A673 (cell line): ENCODE results near the gene SMURF1.

Experiments used
- EZH2 ChIP-seq: fragments of 200-600 bp; sonication (generic); IDR thresholded peaks from 2 replicates; pipeline ENCODE4 v1.6.1; 2017; ENCODE audit warnings: borderline replicate concordance, low read depth, mild to moderate bottlenecking, mixed read lengths, antibody characterized with exemption, low read length; ENCODE audit not compliant: poor library complexity, severe bottlenecking
- TF ChIP-seq, protein P1 (sequence below): fragments of 300-800, 200-600 bp; sonication (generic); conservative IDR thresholded peaks from 2 replicates; pipeline ENCODE4 v1.5.1; 2017; ENCODE audit warnings: low read depth, mild to moderate bottlenecking, antibody characterized with exemption, low read length, moderate library complexity, mixed read lengths

- TF ChIP-seq, protein P1, sequence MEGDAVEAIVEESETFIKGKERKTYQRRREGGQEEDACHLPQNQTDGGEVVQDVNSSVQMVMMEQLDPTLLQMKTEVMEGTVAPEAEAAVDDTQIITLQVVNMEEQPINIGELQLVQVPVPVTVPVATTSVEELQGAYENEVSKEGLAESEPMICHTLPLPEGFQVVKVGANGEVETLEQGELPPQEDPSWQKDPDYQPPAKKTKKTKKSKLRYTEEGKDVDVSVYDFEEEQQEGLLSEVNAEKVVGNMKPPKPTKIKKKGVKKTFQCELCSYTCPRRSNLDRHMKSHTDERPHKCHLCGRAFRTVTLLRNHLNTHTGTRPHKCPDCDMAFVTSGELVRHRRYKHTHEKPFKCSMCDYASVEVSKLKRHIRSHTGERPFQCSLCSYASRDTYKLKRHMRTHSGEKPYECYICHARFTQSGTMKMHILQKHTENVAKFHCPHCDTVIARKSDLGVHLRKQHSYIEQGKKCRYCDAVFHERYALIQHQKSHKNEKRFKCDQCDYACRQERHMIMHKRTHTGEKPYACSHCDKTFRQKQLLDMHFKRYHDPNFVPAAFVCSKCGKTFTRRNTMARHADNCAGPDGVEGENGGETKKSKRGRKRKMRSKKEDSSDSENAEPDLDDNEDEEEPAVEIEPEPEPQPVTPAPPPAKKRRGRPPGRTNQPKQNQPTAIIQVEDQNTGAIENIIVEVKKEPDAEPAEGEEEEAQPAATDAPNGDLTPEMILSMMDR = no peak
- no peak for TF ChIP-seq EZH2
These were observed 133.6 kb downstream of the SMURF1 start for GRCh38 chr7:99010281-99010680.
